Dermis blood vessel endothelial cell (primary cell): Measurements from ENCODE around the gene PLIN3. TPM values are rescaled to one million over a fixed set of nuclear protein-coding genes. Genes with fewer than 3 reads are reported as not detected.
"Not testable (repeated sequence)": the region's sequence is repeated elsewhere in the genome, so short reads cannot be mapped to it uniquely, and the experiment has no call there.

Experiments used
- DNase-seq: peaks from one replicate; pipeline ENCODE4 v3.0.0; 2010
- total RNA-seq: library from RNA; depleted of rRNA; stranded (reverse); fragments of >200 nt; gene quantifications from 2 replicates; pipeline ENCODE4 v1.2.3, GENCODE V29; 2014

Gene PLIN3
- total RNA-seq, 1 donor from 2014 or later: 111 TPM

GRCh38 chr19:4844348-4845179, 22.9 kb downstream of the PLIN3 start:
- no peak for DNase-seq

DNA sequence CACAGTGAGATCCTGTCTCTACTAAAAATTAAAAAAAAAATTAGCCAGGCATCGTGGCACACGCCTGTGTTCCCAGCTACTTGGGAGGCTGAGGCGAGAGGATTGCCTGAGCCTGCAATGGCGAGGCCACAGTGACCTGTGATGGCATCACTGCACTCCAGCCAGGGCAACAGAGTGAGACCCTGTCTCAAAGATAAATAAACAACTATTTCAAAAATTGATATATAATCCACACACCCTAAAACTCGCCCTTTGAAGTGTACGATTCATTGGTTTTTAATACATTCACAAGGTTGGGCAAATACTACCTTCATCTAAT, 23.9 kb downstream of the PLIN3 start:
- DNase-seq: no peak

- DNase-seq: no peak
Observed at GRCh38 chr19:4839192-4839591, 28.3 kb downstream of the PLIN3 start.

- no peak for DNase-seq
Observed at GRCh38 chr19:4832776-4833175, 34.7 kb downstream of the PLIN3 start.

DNA sequence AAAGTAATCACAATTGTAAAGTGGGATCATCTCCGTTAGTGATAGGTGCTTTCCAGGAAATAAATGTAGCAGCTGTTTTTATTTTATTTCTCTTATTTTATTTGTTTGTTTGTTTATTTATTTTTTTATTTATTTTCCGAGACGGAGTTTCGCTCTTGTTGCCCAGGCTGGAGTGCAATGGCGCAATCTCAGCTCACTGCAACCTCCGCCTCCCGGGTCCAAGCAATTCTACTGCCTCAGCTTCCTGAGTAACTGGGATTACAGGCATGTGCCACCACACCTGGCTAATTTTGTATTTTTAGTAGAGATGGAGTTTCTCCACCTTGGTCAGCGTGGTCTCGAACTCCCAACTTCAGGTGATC, 35.5 kb downstream of the PLIN3 start:
- not testable (repeated sequence) for DNase-seq

GRCh38 chr19:4831304-4831978, 36.0 kb downstream of the PLIN3 start, which contains the start of gene TICAM1:
TSS of gene TICAM1 (minus strand) at chr19:4831712. CDS start at chr19:4818377, 13,335 bp downstream.
- peak; percentile 74 for DNase-seq

- no peak for DNase-seq
Observed at GRCh38 chr19:4830768-4831265, 36.6 kb downstream of the PLIN3 start.

- DNase-seq: no peak
Observed at GRCh38 chr19:4830332-4830731, 37.1 kb downstream of the PLIN3 start.

DNA sequence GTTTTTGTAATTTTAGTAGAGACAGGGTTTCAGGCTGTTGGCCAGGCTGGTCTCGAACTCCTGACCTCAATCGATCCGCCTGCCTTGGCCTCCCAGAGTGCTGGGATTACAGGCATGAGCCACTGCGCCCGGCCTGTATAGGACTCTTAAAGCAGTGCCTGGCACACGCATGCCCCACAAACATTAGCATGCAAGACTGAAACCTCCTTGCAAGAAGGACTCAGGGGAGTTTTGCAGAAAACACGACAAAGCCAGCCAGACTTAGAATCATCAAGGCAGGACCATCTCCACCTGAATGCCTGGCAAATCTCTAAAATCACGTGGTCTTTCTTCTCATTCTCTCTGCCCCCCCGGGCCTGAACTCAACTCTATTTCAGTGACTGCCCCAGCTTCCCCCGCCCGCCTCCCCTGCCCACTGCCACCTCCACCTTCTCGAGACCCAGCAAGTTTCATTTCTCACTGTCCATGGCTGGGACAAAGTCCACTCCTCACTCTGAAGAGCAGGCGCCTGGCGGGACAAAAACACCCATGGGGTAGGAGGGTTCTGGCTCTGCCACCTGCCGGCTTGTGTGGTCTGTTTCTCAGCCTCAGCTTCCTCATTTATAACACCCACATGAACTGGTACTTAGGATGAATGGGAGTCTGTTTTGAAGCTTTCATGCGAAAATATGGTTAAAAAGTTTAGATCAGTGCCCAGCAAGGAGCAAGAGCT, 38.3 kb downstream of the PLIN3 start:
- DNase-seq: peak; percentile 32

DNA sequence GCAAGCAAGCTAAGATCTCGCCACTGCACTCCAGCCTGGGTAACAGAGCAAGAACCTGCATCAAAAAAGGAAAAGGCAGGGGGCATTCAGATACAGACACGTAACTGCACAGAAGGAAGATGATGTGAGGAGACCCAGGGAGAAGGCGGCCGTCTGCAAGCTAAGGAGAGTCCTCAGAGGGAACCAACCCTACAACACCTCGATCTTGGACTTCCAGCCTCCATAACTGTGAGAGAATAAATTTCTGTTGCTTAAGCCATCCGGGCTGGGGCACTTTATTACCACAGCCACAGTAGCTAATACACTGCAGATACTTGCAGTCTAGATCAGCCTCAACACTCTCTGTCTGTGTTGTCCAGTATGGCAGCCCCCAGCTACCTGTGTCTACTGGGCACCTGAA, 43.9 kb downstream of the PLIN3 start:
- no peak for DNase-seq

DNA sequence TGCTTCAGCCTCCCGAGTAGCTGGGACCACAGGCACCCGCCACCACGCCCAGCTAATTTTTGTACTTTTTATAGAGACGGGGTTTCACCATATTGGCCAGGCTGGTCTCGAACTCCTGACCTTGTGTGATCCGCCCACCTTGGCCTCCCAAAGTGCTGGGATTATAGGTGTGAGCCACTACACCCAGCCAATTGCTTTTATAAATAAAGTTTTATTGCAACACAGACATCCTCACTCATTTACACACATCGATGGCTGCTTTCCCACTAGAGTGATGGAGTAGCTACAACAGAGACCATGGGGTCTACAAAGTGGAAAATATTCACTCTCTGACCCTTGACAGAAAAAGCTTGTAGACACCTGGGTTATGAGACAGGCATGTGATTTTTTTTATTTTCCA, 45.1 kb downstream of the PLIN3 start:
- not testable (repeated sequence) for DNase-seq

DNA sequence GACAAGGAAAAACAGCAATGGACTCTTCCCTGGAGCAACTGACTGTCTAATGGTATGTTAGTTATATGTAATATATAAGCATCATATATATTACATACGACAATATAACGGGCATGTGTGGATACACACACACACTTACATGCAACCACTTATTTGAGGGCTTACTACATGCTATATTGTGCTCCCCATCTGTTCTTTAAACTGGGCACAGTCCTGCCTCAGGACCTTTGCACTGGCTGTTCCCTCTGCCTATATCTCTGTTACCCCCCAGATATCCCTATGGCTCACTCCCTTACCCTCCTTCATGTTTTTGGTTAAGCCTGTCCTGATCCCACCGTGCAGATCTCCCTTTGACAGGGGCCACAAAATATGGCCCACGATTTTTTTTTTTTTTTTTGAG, 46.2 kb downstream of the PLIN3 start:
- no peak for DNase-seq

DNA sequence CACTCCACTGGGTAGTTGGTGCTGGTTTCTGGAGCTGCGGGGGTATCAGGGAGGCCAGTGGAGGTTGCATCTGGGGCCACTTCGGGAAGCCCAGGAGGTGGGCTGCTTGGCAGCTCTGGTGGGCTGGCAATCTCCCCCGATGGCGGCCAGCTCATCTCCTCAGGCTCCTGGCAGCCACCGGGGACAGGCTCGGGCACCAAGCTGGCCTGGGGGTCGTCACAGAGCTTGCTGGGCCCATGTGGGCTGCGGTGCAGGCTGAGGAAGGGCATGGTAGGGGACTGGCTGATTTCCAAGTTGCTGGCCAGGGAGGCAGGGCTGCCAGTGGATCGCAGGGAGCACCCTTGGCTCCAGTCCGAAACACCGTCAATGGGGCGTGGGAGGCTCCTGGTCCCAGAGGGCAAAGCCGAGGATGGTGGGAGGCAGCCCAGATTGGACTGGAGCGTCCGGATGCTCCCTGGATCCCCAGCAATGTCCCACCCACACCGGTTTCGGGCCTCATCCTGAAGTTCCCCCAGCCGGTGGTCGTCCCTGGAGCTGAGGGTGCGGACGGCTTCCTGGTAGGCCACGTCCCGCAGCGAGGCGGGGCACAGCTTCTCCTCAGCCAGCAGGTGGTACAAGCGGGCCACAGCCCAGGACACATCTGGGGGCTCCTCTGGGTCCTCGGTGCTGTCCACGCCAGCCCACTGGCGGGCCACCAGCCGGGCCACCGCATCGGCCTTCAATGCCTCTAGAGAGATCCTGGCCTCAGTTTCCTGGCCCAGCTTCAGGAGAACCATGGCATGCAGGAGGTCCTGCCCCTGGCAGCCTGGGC, 49.8 kb downstream of the PLIN3 start:
- DNase-seq: no peak

GRCh38 chr19:4816950-4817278, 50.6 kb downstream of the PLIN3 start:
- no peak for DNase-seq

GRCh38 chr19:4816202-4816949, 51.1 kb downstream of the PLIN3 start:
- DNase-seq: no peak

DNA sequence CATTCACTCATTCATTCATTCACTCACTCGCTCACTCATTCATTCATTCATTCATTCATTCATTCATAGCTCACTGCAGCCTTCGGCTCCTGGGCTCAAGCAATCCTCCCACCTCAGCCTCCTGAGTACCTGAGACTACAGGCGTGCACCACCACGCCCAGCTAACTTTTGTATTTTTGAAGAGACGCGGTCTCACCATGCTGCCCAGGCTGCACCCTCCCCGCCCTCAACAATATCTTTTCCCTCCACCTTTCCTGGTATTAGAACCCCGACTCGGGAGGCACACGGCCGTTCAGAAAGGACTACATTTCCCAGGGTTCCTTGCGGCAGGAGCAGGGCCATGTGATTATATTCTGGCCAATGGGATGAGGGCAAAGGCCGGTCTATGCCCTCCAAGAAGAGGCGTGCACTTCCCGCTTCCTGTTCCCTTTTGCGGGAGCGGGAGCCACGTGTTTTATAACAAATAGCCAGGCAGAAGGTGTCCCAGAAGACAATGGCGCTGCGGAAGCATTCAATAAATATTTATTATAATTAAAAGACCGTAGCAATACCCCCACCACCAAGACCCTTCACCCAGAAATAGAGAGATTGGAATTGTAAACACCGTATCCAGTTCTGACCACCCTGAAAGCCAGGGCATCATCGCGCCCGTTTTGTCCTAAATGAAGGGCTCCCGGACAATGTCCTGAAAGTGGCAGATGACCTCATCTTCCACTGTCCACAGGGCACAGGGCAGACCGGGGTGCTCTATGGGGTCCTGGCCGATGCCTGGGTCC, 51.9 kb downstream of the PLIN3 start:
- DNase-seq: peak; percentile 95

DNA sequence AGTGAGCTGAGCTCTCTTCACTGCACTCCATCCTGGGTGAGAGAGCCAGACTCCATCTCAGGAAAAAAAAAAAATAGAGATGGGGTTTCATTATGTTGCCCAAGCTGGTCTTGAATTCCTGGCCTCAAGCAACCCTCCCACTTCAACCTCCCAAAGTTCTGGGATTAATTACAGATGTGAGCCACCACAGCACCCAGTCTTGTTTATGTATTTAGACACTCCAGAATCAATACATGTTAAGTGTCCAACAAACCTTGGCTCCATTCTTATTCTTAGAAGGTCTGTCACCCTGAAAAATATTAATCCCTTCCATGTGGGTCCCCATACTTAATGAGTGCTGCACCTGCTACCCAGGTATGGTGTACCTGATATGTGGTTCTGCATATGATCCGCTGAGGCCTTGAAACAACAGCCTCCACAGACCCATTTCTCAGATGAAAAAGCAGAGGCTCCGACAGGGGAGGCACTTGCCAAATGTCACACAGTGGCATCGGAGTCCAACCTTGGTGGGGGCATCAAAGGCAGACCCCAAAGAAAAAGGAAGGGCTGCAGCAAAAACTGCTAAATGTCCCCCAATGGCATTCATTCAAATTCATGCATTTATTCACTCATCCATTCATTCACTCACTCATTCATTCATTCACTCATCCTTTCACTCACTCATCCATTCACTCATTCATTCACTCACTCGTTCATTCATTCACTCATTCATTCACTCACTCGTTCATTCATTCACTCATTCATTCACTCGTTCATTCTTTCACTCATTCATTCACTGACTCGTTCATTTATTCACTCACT, 52.6 kb downstream of the PLIN3 start:
- DNase-seq: no peak

DNA sequence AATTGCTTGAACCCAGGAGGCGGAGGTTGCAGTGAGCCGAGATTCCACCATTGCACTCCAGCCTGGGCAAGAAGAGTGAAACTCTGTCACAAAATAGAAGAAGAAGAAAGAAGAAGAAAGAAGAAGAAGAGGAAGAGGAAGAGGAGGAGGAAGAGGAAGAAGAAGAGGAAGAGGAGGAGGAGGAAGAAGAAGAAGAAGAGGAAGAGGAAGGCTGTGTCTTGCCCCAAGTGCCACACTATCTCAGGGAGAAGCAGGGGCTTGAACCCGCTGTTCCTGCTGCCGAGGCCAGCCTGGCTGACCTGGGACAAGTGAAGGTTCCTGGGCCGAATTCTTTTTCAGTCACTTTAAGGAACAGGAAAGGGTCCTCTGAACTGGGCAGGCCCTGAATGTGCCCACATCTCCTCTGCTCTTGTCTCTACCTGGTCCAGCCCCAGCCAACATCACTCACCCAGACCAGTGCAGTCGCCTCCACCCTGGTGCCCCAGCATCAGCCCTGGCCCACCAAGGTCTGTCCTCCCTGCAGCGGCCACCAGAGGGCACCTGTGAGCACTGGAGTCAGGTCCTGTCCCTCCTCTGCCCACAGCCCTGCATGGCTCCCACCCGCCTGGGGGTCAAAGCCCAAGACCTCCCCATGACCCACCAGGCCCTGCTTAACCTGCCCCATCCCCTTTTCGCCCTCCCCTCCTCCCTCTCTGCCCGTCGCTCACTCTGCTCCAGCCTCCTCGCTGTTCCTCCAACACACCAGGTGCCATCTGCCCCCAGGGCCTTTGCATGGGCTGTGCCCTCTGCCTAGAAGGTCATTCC, 55.9 kb downstream of the PLIN3 start:
- peak; percentile 89 for DNase-seq

DNA sequence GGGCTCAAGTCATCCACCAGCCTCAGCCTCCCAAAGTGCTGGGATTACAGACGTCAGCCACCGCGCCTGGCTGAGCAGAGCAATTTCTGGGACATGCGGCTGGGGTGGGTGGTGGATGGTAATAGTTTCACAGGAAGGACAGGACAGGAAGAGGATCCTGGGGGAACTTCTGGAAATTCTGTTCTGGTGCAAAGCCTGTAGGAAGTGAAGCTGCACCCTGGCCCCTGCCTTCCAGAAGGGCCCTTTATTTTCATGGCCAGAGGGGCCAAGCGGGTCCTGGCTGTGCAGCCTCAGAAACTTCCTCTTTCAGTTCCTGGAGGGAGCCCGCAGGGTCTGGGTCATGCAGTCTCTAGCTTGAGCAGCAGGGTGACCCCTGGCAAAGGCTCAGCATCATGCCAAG, 60.3 kb downstream of the PLIN3 start:
- no peak for DNase-seq
